Astrocyte of the spinal cord (primary cell): Measurements from ENCODE around the gene ALDH1L1.

Experiments used
- DNase-seq: peaks from one replicate; pipeline ENCODE4 v3.0.0; 2011; ENCODE audit warnings: low read depth, low spot score
- H3K4me3 ChIP-seq: 2 replicates; pipeline ENCODE4 v1.5.1; 2011; ENCODE audit warnings: low read depth, mild to moderate bottlenecking, low read length, moderate library complexity
- in situ Hi-C: cut with HindIII; loops from 2 replicates; pipeline ENCODE4 v1.10.0; 2017; ENCODE audit warnings: low sequenced_read_pairs
- TF ChIP-seq, protein P1 (sequence below): IDR thresholded peaks from 2 replicates; pipeline ENCODE4 v1.5.1; 2012; ENCODE audit warnings: low read depth, mild to moderate bottlenecking, low read length, inconsistent platforms

ALDH1L1 gene

DNA sequence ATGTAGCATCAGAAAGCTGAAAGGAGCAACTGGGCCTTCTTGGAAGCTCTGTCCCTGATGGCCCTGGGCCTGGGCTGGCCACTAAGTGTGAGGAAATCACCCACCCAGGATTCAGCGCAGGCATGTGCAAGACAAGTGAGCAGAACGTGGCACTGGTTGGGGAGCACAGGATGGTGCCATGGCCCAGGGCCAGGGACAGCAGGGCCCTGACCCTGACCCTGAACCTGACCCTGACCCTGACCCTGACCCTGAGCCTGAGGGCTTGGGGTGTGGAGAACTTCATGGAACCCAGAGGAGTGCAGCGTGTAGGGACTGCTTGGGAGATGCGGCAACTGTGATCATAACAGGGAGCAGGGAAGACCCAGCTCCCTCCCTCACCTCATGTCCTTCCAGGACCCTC, 5.9 kb upstream of the ALDH1L1 start:
- TF ChIP-seq, protein P1, sequence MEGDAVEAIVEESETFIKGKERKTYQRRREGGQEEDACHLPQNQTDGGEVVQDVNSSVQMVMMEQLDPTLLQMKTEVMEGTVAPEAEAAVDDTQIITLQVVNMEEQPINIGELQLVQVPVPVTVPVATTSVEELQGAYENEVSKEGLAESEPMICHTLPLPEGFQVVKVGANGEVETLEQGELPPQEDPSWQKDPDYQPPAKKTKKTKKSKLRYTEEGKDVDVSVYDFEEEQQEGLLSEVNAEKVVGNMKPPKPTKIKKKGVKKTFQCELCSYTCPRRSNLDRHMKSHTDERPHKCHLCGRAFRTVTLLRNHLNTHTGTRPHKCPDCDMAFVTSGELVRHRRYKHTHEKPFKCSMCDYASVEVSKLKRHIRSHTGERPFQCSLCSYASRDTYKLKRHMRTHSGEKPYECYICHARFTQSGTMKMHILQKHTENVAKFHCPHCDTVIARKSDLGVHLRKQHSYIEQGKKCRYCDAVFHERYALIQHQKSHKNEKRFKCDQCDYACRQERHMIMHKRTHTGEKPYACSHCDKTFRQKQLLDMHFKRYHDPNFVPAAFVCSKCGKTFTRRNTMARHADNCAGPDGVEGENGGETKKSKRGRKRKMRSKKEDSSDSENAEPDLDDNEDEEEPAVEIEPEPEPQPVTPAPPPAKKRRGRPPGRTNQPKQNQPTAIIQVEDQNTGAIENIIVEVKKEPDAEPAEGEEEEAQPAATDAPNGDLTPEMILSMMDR, result no peak
- no peak for DNase-seq
- no peak overlapping the region for H3K4me3 ChIP-seq
- in situ Hi-C loops, result no loop called here

DNA sequence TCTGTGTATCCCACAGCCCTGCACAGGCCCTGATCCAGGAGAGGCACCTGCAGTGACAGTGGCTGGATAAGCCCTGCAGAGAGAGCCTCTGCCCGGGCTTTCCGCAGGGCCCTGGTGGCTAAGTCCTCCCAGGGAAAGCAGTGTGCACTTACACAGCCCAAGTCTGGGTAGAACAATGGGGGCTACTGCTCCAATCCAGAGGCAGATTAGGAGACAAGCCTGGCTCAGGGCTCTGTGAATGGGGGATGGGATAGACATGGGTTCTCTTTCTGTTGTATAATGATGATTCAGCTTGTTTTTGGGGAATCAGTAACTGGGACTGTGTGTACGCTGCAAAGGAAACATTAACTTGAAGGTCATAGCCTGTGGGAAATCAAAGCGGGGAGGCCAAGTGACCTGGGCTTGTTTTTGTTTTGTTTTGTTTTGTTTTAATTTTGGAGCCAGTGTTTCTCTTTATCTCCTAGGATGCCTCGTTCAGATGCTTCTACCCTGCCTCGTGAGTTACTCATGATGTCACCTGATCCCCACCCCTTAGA, 4.1 kb upstream of the ALDH1L1 start:
- TF ChIP-seq, protein P1, result no peak
- no peak overlapping the region for H3K4me3 ChIP-seq
- in situ Hi-C loops, result no loop called here
- no peak for DNase-seq

GRCh38 chr3:126181398-126181725, 976 bp upstream of the ALDH1L1 start:
- no peak overlapping the region for H3K4me3 ChIP-seq
- in situ Hi-C loops, result no loop called here
- no peak for DNase-seq
- TF ChIP-seq, protein P1, result no peak

- in situ Hi-C loops, result no loop called here
Observed at GRCh38 chr3:126179825-126180476, 435 bp downstream of the ALDH1L1 start.

GRCh38 chr3:126170073-126170777, 10.2 kb downstream of the ALDH1L1 start:
- H3K4me3 ChIP-seq, result no peak overlapping the region
- DNase-seq, result no peak
- in situ Hi-C loops, result no loop called here
- TF ChIP-seq, protein P1, result no peak

More at GRCh38 chr3:126179825-126180476, 435 bp downstream of the ALDH1L1 start:
- no peak for DNase-seq
- TF ChIP-seq, protein P1, result no peak
- peak overlapping the region; percentile 34 for H3K4me3 ChIP-seq

GRCh38 chr3:126167566-126167965, 12.8 kb downstream of the ALDH1L1 start:
- DNase-seq, result no peak
- no peak overlapping the region for H3K4me3 ChIP-seq
- in situ Hi-C loops, result no loop called here
- TF ChIP-seq, protein P1, result no peak
